Measurements from ENCODE around the gene CFAP53.

DNA sequence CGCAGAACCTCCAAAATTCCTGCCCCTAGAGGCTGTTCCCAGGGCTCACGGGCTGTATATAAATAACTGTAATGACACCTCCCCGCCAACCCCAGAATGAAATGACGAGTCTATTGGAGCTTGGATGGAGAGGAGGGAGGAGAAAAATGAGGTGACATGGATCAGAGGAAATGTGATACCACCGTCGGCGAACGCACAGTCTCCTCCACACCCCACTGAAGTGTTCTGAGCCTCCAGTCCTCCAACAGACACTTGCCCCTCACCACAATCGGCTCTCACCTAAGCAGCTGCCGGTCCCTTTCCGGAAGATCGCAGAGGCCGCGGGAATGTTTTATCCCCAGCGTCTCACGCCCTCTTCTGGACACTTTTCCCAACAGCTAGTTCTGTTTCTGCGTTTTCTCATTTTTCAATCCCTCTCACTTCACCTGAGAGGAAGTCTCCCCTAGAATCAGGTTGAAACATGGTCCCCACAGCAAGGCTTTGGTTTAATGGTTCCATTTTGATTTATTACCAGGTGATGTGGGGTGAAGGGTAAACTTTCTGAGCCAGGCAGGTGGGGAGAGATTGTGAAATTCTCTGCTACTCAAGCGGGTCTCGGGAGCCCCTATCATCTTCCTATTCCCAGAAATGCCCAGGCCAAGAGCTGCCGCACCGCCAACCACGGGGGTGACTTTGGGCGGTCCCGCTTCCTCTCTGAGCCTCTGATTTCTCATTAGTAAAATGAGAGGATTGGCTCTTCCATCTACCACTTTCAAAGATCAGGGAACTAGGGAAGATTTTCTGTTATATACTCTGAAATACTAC lies 62.3 kb downstream of the CFAP53 start:
- TF ChIP-seq, protein P1, sequence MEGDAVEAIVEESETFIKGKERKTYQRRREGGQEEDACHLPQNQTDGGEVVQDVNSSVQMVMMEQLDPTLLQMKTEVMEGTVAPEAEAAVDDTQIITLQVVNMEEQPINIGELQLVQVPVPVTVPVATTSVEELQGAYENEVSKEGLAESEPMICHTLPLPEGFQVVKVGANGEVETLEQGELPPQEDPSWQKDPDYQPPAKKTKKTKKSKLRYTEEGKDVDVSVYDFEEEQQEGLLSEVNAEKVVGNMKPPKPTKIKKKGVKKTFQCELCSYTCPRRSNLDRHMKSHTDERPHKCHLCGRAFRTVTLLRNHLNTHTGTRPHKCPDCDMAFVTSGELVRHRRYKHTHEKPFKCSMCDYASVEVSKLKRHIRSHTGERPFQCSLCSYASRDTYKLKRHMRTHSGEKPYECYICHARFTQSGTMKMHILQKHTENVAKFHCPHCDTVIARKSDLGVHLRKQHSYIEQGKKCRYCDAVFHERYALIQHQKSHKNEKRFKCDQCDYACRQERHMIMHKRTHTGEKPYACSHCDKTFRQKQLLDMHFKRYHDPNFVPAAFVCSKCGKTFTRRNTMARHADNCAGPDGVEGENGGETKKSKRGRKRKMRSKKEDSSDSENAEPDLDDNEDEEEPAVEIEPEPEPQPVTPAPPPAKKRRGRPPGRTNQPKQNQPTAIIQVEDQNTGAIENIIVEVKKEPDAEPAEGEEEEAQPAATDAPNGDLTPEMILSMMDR (IDR thresholded peaks at IDR 0.05), result peak; percentile 87
- TF ChIP-seq ZFX (IDR thresholded peaks at IDR 0.05; ENCODE audit: borderline replicate concordance), result no peak
